ENCODE results near the gene TEKT2.

Gene TEKT2

DNA sequence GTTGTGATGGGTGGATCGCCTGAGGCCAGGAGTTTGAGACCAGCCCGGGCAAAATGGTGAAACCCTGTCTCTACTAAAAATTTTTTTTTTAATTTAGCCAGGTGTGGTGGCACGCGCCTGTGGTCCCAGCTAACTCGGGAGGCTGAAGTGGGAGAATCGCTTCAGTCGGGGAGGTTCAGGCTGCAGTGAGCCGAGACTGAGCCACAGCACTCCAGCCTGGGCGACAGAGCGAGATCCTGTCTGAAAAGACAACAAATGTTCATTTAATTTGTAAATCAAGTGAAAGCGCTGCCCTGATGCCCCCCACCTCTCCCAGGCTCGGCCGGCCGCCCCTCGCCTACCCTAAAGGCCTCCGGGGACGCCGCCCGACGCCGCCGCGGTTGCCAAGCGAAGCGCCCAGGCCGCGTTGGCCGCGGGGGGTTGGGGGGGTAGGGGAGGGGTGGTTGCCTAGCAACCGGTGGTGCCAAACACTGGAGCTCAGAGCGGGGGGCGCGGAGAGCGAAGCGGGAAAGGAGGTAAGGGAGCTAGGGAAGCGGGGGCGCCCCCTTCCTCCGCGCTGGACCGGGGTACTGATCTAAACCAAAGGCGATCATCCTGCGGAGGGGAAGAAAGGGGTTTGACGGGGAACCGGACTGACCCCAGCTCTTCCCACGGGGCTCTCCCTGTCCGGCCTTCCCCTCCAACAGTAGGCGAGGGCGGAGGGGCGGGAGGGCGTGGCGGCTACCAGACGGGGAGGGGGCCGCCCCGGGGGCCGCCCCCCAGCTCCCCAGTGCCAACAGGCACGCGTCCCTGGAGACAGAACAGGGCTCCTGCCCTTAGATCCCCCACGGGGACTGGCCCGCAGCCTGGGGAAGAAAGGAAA lies at the start of gene TEKT2:
TEKT2 (plus strand) TSS at position 460 of the 862 bp plus-strand sequence. CDS start 828 bp downstream, outside the sequence.
- peak; percentile 86 for DNase-seq

GRCh38 chr1:36034692-36035091 lies 49.2 kb upstream of the TEKT2 start:
- DNase-seq = no peak

DNA sequence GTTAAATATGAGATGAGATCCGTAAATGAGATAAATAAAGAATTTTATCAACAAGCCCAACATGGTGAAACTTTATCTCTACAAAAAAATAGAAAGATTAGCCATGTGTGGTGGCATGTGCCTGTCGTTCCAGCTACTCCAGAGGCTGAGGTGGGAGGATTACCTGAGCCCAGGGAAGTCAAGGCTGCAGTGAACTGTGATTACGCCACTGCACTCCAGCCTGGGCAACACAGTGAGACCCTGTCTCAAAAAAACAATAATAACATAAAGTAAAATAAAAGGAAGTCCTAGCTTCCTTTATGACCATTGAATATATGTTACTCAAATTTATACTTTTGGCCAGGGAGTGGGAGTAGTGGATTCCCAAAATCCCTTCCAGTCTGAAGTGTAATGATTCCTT lies 48.7 kb upstream of the TEKT2 start:
- no peak for DNase-seq

GRCh38 chr1:36040238-36040637 lies 43.7 kb upstream of the TEKT2 start:
- no peak for DNase-seq

DNA sequence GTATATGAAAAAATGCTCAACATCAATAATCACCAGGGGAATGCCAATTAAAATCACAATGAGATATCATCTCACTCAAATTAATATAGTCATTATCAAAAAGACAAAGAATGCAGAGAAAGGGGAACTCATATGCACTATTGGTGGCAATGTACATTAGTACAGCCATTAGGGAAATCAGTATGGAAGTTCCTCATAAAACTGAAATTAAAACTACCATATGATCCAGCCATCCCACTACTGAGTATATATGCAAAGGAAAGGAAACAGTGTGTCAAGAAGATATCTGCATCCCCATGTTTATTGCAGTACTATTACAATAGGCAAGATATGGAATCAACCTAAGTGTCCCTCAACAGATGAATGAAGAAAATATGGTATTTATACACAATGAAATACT lies 32.1 kb upstream of the TEKT2 start:
- no peak for DNase-seq

DNA sequence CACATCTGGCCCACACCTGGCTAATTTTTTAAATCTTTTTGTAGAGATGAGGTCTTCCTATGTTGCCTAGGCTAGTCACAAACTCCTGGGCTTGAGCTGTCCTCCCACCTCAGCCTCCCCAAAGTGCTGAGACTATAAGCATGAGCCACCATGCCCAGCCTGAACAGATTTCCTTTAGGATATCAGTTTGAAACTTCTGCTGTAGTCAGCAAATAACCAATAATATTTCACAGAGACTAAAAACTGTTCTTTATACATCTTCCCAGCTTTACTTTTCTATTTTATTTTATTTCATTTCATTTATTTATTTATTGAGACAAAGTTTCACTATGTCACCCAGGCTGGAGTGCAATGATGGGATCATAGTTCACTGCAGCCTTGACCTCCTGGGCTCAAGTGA lies 29.9 kb upstream of the TEKT2 start:
- DNase-seq = no peak

- DNase-seq = no peak
Observed at GRCh38 chr1:36055706-36056105, 28.2 kb upstream of the TEKT2 start.

GRCh38 chr1:36062315-36062714 lies 21.6 kb upstream of the TEKT2 start:
- DNase-seq = no peak

- DNase-seq = no peak
Observed at GRCh38 chr1:36067871-36068270, 16.0 kb upstream of the TEKT2 start.

DNA sequence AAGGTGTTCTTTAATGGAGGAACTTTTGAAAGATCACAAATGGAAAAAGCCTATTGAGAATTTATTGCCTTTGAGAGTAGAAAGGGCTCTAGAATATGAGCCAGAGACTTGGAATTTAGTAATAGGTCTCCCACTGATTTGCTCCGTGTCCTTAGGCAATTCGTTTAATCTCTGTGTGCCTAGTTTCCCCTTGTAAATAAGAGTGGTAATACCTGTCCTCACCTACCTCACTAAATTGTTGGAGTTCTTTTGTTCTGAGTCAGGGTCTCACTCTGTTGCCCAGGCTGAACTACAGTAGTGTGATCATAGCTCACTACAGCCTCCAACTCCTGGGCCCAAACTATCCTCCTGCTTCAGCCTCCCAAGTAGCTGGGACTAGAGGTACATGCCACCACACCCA lies 15.0 kb upstream of the TEKT2 start:
- no peak for DNase-seq

- peak; percentile 48 for DNase-seq
Observed at GRCh38 chr1:36070349-36070748, 13.5 kb upstream of the TEKT2 start.

DNA sequence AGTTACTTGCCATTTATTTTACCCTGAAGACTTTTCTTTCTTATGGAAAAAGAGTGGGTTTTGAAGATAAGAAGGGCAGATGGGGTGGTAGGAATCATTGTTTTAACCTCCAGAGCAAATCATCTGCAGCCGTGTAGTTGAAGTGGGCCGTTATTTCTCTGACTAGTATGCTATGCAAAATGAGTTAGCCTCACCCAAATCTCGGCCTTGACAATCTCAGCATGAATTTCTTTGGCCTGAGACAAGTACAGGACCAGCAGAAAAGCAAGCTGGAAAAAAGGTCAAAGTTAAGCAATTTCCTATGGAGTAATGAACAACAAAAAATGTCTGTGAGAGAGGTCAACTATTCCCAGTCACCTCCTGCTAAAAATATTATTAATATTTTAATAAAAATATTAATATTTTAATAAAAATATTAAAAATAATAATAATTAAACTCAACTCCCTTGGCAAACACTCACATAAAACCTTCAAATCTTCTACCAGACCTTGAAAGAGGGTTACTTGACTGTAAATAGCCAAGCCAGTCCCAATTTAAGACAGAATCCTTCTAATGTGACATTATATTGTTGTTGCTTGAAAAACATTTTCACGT lies 6.8 kb upstream of the TEKT2 start:
- no peak for DNase-seq

GRCh38 chr1:36080236-36080635 lies 3.7 kb upstream of the TEKT2 start:
- DNase-seq = no peak

- no peak for DNase-seq
Observed at GRCh38 chr1:36080801-36081200, 3.1 kb upstream of the TEKT2 start.

DNA sequence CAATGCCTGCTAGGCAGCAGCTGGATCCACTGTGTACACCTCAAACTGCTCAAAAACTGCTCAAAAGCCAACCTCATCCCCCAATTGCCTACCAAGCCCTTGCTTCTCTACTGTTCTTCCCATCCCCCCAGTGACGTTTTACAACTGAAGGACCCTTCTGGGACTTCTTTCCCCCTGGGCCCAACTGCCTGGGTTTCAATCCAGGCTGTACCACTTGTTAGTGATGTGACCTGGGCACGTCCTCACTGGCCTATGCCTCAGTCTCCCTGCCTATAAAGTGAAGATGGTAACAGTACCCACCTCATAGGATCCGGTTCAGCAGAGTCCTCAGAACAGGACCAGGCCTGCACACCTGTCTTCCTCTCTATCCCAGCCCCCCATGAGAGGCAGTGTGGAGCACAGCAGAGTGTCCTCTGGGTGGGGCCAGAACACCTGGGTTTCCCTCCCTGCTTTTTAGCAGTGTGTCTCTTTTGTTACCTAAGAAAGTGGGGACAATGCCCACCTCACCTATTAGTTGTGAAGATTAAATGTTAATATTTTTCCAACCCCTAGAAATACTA lies 1.9 kb upstream of the TEKT2 start:
- DNase-seq = no peak

GRCh38 chr1:36083219-36083618 lies 675 bp upstream of the TEKT2 start:
- DNase-seq = no peak

DNA sequence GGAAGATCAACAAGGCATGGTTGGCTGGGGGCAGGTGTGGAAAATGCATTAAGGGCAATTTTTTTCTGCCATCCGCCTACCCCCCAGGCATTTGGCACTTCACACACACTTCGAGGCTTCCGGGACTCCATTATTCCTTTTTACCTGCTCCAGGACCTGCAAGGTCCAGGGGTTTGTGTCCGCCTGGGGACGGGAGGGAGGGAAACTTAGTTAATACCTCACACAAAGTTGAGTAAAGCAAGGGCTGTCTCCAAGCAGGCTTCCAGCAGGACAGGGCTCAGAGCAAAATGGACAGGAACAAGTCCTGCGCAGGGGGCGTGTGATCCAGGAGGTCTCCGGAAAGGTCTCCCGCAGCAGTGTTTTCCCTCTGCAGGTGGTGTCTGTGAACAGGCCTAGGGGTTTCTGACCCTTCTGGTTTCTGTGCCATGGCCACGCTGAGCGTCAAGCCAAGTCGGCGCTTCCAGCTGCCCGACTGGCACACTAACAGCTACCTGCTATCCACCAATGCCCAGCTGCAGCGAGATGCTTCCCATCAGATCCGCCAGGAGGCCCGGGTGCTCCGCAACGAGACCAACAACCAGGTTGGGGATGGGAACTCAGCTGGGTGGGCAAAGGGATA lies 712 bp downstream of the TEKT2 start:
- no peak for DNase-seq

DNA sequence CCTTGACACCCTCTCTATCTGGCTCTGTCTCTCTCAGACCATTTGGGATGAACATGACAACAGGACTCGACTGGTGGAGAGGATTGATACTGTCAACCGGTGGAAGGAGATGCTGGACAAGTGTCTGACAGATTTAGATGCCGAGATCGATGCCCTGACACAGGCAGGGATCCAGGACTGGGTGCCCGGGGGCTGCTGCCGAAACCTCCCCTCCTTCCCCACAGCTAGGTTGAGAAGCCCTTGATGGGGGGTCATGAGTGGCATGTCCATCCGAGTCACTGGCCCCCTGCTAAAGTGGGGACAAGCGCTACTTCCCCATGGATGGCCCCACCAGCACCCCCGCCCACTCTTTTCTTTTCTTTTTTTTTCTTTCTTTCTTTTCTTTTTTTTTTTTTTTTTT lies 1.2 kb downstream of the TEKT2 start:
- DNase-seq = no peak

DNA sequence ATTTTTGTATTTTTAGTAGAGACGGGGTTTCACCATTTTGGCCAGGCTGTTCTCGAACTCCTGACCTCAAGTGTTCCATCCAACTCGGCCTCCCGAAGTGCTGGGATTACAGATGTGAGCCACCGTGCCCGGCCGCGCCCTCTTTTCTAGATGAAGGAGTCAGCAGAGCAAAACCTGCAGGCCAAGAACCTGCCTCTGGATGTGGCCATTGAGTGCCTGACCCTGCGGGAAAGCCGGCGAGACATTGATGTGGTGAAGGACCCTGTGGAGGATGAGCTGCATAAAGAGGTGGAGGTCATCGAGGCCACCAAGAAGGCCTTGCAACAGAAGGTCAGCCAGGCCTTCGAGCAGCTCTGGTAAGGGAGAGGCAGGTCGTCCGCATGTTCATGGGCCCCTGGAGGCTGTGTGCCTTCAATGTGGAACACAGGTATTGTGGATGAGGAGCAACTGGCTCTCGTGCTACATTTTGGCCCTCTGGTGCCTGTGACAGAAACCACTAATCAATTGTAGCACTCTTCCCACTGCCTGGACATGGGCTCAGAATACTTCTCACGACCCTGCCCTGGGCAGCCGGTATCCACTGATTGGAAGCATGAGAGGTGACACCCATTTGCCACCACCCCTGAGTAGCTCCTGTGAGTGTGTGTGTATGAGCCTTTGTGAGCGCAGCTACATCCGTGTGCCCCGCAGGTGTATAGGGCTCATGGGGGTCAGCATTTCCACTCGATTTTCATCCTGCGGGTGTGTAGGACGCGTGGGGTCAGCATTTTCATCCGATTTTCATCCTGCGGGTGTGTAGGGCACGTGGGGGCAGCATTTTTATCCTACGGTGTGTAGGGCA lies 2.0 kb downstream of the TEKT2 start:
- DNase-seq = no peak

DNA sequence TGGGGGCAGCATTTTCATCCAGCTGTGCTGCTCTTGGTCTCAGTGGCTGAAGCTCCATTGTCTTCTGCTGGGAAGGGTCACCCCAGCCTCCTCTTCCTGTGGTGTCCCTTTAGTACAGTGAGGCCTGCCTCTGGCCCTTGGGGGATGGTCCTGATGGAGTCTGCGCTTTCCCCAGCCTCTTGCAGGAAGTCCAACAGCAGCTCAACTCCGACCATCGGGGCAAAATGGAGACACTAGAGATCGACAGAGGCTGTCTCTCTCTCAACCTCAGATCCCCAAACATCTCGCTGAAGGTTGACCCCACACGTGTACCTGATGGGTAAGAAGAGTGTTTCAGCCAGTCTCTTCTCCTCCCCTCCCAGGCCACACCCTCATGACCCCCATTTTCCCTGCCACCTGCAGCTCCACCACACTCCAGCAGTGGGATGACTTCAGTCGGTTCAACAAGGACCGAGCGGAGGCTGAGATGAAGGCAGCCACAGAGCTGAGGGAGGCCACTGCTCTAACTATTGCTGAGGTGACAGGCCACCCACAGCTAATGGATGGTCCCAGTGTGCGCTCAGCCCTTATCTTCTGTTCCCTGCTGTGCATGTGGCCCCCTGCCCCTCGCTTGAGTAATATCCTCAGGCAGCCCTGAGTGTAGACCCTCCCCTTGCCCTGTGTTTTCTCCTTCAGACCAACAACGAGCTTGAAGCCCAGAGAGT lies 2.8 kb downstream of the TEKT2 start:
- no peak for DNase-seq

- no peak for DNase-seq
Observed at GRCh38 chr1:36087233-36088123, 3.6 kb downstream of the TEKT2 start.
